Choroid plexus epithelial cell (primary cell): ENCODE data around the gene CDK17.
"Not testable (repeated sequence)": the region's sequence is repeated elsewhere in the genome, so short reads cannot be mapped to it uniquely, and the experiment has no call there.

Source experiments
- DNase-seq: peaks from one replicate; pipeline ENCODE4 v3.0.0-alpha.2; 2010; ENCODE audit warnings: low read depth
- H3K4me3 ChIP-seq: 2 replicates; pipeline ENCODE4 v1.5.1; 2011; ENCODE audit warnings: low read depth, mild to moderate bottlenecking, control low read depth, low read length, moderate library complexity
- TF ChIP-seq, protein P1 (sequence below): conservative IDR thresholded peaks from 2 replicates; pipeline ENCODE4 v1.5.1; 2011; ENCODE audit warnings: low read depth, mild to moderate bottlenecking, control low read depth, inconsistent platforms, low read length, moderate library complexity

CDK17 gene

DNA sequence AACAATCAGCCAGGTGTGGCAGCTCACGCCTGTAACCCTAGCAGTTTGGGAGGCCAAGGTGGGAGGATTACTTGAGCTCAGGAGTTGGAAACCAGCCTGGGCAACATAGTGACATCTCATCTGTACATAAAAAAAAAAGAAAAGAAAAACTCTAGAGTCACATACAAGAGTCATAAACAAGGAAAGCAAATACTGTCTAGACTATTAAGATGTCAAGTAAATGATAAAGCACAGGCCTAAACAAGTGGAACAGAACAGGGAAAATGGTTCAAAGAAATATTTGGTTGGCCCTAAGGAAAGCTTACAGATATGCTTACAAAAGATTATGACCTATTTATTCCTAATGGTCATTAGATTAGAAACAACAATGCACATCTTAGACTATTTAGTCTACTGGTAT lies 12.3 kb downstream of the CDK17 start:
- TF ChIP-seq, protein P1, sequence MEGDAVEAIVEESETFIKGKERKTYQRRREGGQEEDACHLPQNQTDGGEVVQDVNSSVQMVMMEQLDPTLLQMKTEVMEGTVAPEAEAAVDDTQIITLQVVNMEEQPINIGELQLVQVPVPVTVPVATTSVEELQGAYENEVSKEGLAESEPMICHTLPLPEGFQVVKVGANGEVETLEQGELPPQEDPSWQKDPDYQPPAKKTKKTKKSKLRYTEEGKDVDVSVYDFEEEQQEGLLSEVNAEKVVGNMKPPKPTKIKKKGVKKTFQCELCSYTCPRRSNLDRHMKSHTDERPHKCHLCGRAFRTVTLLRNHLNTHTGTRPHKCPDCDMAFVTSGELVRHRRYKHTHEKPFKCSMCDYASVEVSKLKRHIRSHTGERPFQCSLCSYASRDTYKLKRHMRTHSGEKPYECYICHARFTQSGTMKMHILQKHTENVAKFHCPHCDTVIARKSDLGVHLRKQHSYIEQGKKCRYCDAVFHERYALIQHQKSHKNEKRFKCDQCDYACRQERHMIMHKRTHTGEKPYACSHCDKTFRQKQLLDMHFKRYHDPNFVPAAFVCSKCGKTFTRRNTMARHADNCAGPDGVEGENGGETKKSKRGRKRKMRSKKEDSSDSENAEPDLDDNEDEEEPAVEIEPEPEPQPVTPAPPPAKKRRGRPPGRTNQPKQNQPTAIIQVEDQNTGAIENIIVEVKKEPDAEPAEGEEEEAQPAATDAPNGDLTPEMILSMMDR = no peak
- no peak for DNase-seq

DNA sequence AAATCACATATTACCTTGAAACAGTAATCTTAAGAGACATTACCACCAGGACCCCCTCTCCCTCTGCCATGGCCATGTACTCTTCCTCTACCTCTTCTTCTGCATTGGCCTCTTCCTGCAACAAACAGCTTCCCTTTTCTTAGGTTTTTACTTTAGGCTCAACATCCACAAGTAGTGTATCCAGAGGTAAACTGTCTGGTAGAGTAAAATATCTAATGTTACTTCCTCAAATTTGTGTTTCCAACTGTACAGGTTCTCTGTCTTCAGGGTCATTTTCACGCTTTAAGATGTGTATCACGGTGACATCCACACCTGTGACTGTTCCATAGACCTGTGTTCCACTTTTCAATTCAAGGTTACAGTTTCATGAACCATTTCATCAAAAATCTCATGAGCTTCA lies 13.4 kb downstream of the CDK17 start:
- TF ChIP-seq, protein P1 = no peak
- no peak for DNase-seq

More for the DNA sequence above, 12.3 kb downstream of the CDK17 start:
- H3K4me3 ChIP-seq = no peak overlapping the region

DNA sequence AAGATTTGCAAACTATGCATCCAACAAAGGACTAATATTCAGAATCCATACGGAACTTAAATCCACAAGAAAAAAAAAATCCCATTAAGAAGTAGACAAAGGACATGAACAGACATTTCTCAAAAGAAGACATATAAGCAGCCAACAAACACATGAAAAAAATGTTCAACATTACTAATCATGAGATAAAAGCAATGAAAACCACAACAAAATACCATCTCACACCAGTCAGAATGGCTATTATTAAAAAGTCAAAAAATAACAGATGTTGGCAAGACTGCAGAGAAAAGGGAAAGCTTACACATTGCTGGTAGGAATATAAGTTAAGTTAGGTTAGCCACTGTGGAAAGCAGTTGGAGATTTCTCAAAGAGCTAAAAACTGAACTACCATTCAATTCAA lies 16.2 kb downstream of the CDK17 start:
- no peak overlapping the region for H3K4me3 ChIP-seq
- peak; percentile 50 for DNase-seq
- TF ChIP-seq, protein P1 = no peak

More for the DNA sequence above, 13.4 kb downstream of the CDK17 start:
- no peak overlapping the region for H3K4me3 ChIP-seq

GRCh38 chr12:96383371-96383770 lies 16.9 kb downstream of the CDK17 start:
- TF ChIP-seq, protein P1 = no peak
- no peak overlapping the region for H3K4me3 ChIP-seq
- no peak for DNase-seq

- not testable (repeated sequence) for H3K4me3 ChIP-seq, DNase-seq
Measured at GRCh38 chr12:96379743-96380142, 20.5 kb downstream of the CDK17 start.

DNA sequence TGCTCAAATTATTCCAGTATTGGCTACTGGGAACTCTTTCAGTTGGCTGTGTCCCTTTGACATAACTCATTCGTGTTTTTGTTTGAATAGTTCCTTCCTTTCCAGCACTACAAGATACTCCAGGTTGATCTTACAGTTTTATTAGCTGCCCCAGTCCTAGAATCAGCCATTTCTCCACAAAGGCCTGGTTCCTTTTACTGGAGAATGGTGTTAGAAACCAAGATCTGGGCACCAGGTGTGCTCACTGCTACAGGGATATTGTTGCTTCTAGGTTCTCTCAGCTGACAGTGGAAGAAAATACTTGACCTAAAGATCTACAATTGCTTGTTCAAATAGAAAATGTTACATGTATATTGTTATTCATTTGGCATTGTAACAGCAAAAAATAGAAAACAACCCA lies 21.9 kb downstream of the CDK17 start:
- DNase-seq = no peak
- no peak overlapping the region for H3K4me3 ChIP-seq
- TF ChIP-seq, protein P1 = no peak

- H3K4me3 ChIP-seq = no peak overlapping the region
- TF ChIP-seq, protein P1 = no peak
Measured at GRCh38 chr12:96376865-96377264, 23.4 kb downstream of the CDK17 start.

More at GRCh38 chr12:96376865-96377264, 23.4 kb downstream of the CDK17 start:
- no peak for DNase-seq
